ENCODE measurements around the gene TRIM65.
"Not testable (repeated sequence)": the region's sequence is repeated elsewhere in the genome, so short reads cannot be mapped to it uniquely, and the experiment has no call there.

Gene TRIM65

GRCh38 chr17:75888484-75888883, 8.3 kb downstream of the TRIM65 start:
- no peak overlapping the region for H3K4me3 ChIP-seq (ENCODE audit: low read depth, low read length)
- no peak for DNase-seq (ENCODE audit: low read depth)
- no peak for TF ChIP-seq MYC (IDR thresholded peaks at IDR 0.05; ENCODE audit: low read depth, low read length)
- TF ChIP-seq MAX (IDR thresholded peaks at IDR 0.05; ENCODE audit: low read depth, low read length), result no peak
- TF ChIP-seq, protein P1, sequence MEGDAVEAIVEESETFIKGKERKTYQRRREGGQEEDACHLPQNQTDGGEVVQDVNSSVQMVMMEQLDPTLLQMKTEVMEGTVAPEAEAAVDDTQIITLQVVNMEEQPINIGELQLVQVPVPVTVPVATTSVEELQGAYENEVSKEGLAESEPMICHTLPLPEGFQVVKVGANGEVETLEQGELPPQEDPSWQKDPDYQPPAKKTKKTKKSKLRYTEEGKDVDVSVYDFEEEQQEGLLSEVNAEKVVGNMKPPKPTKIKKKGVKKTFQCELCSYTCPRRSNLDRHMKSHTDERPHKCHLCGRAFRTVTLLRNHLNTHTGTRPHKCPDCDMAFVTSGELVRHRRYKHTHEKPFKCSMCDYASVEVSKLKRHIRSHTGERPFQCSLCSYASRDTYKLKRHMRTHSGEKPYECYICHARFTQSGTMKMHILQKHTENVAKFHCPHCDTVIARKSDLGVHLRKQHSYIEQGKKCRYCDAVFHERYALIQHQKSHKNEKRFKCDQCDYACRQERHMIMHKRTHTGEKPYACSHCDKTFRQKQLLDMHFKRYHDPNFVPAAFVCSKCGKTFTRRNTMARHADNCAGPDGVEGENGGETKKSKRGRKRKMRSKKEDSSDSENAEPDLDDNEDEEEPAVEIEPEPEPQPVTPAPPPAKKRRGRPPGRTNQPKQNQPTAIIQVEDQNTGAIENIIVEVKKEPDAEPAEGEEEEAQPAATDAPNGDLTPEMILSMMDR (IDR thresholded peaks at IDR 0.05; ENCODE audit: low read depth, low read length), result no peak
- no peak for TF ChIP-seq POLR2A (IDR thresholded peaks at IDR 0.05; ENCODE audit: extremely low read depth, insufficient read length)

GRCh38 chr17:75885860-75886259, 10.9 kb downstream of the TRIM65 start:
- H3K4me3 ChIP-seq (ENCODE audit: low read depth, low read length), result not testable (repeated sequence)

DNA sequence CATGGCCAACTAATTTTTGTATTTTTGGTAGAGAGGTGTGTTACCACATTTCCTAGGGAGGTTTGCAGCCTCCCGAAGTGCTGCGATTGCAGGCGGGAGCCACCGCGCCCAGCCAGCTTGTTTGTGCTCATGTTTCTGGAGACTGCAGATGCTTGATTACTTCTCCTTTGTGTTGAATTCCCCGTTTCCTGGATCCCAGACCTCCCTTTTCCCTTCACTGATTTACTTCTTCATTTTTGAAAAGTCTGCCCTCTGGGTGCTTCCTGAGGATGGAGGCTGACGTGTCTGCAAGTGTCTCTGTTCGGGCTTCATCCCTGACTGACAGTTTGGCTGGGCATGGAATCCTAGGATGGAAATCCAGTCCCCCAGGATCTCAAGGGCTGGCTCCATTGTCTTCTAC, 11.3 kb downstream of the TRIM65 start:
- no peak overlapping the region for H3K4me3 ChIP-seq (ENCODE audit: low read depth, low read length)
- DNase-seq (ENCODE audit: low read depth), result no peak
- no peak for TF ChIP-seq POLR2A (IDR thresholded peaks at IDR 0.05; ENCODE audit: extremely low read depth, insufficient read length)
- TF ChIP-seq, protein P1 (IDR thresholded peaks at IDR 0.05; ENCODE audit: low read depth, low read length), result no peak
- no peak for TF ChIP-seq MYC (IDR thresholded peaks at IDR 0.05; ENCODE audit: low read depth, low read length)
- TF ChIP-seq MAX (IDR thresholded peaks at IDR 0.05; ENCODE audit: low read depth, low read length), result no peak

More at GRCh38 chr17:75885860-75886259, 10.9 kb downstream of the TRIM65 start:
- not testable (repeated sequence) for DNase-seq (ENCODE audit: low read depth)

DNA sequence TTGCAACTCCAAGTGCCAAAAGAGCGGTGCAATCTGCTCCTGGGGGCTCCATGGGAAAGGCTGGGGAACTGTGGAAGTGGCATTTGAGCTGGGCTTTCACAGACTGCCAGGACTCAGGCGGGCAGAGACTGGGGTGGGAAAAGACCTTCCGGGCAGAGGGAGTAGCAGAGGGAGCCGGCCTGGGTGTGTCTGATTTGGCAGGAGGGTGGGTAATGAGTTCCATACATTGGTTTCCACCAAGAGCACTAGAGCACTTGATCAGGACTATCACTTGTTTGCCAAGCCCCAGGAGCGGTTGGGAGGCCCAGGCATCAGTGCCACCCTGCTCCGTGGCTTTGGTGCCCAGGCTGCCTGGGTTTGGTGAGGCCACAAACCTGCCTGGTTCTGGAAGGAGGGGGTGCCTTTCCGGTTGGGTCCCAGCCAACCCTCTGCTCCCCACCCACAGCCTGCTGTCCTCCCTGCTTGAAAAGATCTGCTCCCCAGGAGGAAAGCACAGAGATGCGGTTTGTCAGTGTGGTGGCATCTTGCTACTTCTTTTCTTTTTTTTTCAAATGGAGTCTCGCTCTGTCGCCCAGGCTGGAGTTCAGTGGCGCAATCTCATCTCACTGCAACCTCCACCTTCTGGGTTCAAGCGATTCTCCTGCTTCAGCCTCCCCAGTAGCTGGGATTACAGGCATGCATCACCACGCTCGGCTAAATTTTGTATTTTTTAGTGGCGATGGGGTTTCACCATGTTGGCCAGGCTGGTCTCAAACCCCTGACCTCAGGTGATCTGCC, 14.9 kb downstream of the TRIM65 start:
- no peak for DNase-seq (ENCODE audit: low read depth)
- no peak for TF ChIP-seq MYC (IDR thresholded peaks at IDR 0.05; ENCODE audit: low read depth, low read length)
- no peak for TF ChIP-seq MAX (IDR thresholded peaks at IDR 0.05; ENCODE audit: low read depth, low read length)
- no peak for TF ChIP-seq POLR2A (IDR thresholded peaks at IDR 0.05; ENCODE audit: extremely low read depth, insufficient read length)
- TF ChIP-seq, protein P1 (IDR thresholded peaks at IDR 0.05; ENCODE audit: low read depth, low read length), result no peak
- no peak overlapping the region for H3K4me3 ChIP-seq (ENCODE audit: low read depth, low read length)

GRCh38 chr17:75880266-75880665, 16.5 kb downstream of the TRIM65 start:
- DNase-seq (ENCODE audit: low read depth), result no peak
- H3K4me3 ChIP-seq (ENCODE audit: low read depth, low read length), result no peak overlapping the region
- TF ChIP-seq POLR2A (IDR thresholded peaks at IDR 0.05; ENCODE audit: extremely low read depth, insufficient read length) (no peak), MAX (IDR thresholded peaks at IDR 0.05; ENCODE audit: low read depth, low read length) (no peak), MYC (IDR thresholded peaks at IDR 0.05; ENCODE audit: low read depth, low read length) (no peak)
- TF ChIP-seq, protein P1 (IDR thresholded peaks at IDR 0.05; ENCODE audit: low read depth, low read length), result no peak

- TF ChIP-seq MAX (IDR thresholded peaks at IDR 0.05; ENCODE audit: low read depth, low read length), result no peak
- TF ChIP-seq, protein P1 (IDR thresholded peaks at IDR 0.05; ENCODE audit: low read depth, low read length), result no peak
- TF ChIP-seq MYC (IDR thresholded peaks at IDR 0.05; ENCODE audit: low read depth, low read length), result no peak
- no peak for TF ChIP-seq POLR2A (IDR thresholded peaks at IDR 0.05; ENCODE audit: extremely low read depth, insufficient read length)
- DNase-seq (ENCODE audit: low read depth), result peak; percentile 34
- H3K4me3 ChIP-seq (ENCODE audit: low read depth, low read length), result no peak within 1 kb of the TSS
Observed at GRCh38 chr17:75878174-75878998, 18.4 kb downstream of the TRIM65 start, which contains the start of gene TRIM47. Gene TRIM47 (minus strand): TSS chr17:75878581. CDS start chr17:75878548, 33 bp downstream.
